HG03025 (cell line): Measurements from ENCODE around the gene ADAMTS13.

ENCODE experiments used
- ATAC-seq: cut with Tn5 transposase; IDR thresholded peaks from one replicate; pipeline ENCODE4 v1.9.1; 2021; ENCODE audit warnings: mild to moderate bottlenecking, moderate library complexity; ENCODE audit not compliant: unreplicated experiment, low FRiP score

ADAMTS13 gene

DNA sequence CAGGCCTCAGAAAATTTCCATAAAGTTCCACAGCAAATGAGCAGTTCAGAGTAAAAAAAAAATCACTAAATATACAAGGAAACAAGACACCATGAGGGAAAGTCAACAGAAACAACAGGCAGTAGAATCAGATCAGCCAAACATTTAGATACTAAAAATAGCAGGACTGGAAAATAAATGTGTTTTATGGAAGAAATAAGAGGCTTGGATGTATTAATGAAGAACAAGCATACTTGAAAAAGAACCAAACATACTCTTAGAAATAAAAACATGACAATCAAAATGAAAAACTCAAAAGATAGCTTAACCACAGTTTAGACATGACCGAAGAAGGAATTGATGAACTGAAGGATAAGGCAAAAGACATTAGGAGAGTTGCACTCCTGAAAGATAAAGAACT, 79.9 kb downstream of the ADAMTS13 start:
- ATAC-seq = no peak

DNA sequence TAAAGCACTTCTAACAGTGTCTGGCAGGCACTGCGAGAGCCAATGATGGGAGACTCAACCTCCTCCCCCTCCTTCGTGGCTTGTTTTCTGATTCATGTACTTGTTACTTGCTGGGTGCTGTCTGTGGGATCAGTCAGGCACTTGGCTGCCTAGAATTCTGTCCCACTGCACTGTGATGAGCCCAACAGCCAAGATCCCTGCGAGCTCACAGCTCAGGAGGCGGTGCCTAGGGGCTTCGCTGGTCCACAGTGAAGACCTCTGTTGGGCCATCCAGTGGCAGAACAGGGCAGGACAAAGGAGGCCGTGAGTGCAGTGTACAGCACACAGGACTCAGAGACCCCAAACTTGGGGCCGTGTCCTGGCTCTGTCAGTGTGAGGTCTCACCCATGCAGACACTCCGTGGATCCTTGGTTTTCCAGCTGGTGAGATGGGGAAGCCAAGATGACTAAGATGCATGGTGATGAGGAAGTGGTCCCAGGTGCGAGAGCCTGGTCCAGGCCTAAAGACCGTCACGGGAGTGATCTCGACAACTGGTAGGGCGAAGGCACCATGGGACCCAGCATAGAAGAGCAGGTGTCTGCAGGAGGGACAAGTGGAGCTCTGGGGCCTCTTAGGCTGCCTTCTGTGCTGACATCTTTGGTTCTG, 83.1 kb downstream of the ADAMTS13 start:
- no peak for ATAC-seq

- no peak for ATAC-seq
These were observed 83.9 kb downstream of the ADAMTS13 start for GRCh38 chr9:133505901-133506652.

- ATAC-seq = no peak
These were observed 84.5 kb downstream of the ADAMTS13 start for GRCh38 chr9:133506653-133507038.

GRCh38 chr9:133507246-133507965, 85.2 kb downstream of the ADAMTS13 start:
- ATAC-seq = no peak

- no peak for ATAC-seq
These were observed 85.9 kb downstream of the ADAMTS13 start for GRCh38 chr9:133508046-133508445.
